ENCODE results near the gene FREM2.

Gene FREM2

DNA sequence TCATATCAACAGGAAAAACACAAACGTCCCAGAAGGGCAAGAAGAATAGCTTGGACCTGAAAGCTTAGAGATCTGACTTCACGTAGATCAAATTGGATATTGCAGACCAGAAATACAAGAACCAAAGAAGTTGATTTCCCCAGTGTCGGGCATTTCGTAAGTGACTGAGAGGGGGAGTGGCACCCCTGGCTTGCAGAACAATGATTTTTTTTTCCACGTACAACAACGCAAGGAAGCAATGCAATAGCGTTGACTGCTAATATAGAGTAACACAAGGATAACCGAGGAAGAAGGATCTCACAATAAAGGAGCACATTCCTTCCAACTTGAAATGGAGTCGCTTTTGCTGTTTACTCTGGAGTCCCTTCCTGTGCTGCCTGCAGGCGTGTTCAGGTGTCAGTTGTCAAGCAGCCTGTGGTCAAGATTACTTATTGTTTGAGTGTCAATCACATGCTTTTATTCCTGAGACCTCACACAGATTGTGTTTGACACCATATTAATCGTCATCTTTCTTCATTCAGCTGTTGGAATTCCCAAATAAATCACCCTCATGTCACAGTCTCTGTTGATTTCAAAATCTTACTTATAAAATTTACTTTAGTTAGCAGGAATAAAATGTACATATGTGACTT lies 139.4 kb downstream of the FREM2 start:
- DNase-seq (ENCODE audit: low spot score) = no peak

DNA sequence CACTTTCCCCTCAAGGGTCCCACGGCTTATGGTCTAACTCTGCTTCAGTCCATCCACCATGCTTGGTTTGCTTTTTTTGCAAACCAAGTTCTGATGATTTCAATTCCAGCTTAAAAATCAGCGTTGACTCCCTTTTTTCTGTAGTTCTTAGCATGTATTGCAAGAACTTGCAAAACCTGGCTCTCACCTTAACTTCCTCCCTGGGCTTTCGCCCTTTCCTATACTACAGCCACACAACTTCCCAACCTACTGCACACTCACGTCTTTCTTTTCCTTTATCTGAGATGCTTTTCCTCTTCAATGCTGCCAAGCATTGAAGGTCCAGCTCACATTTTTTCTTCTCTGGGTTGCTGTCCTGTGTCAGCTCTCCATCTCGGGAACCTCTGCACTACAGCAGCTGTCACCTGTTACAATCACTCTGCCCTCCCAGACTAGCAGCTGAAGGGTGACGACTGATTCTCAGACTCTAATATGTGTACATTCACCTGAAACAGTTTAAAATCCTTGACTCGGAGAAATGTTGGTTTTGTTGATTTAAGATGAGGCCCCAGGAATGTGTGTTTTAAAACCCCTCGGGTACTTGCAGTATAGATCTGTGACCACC lies 143.7 kb downstream of the FREM2 start:
- no peak for DNase-seq (ENCODE audit: low spot score)

DNA sequence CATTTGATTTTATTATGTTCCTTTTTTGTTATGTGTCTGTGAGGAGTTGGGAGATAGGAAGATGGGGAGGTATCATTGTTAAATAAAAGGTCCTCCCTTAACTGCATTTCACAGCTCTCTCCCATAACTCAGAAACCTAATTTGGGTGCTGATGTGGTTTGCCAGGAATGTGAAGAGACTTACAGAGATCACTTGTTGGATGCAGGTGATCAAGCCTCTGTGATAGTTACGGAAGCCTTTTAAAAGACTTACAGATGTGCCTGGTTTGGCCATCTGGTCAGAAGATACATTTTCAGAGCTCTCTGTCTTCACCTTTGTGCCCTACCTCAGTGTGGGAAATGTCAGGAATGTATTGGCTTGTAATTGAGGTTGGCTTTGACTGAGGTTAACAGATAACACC lies 157.7 kb downstream of the FREM2 start:
- DNase-seq (ENCODE audit: low spot score) = no peak

DNA sequence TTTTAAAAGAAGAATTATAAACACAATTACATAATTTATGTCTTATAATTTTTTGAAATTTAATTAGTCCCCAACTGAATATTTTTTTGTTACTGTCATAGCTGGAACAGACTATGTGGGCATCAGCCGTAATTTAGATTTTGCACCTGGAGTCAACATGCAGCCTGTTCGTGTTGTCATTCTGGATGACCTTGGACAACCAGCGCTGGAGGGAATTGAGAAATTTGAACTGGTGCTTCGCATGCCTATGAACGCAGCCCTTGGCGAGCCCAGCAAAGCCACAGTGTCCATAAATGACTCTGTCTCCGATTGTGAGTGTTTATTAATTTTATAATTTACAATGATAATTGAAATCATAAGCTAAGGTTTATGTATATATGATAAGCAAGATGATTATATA lies 161.5 kb downstream of the FREM2 start:
- DNase-seq (ENCODE audit: low spot score) = no peak

DNA sequence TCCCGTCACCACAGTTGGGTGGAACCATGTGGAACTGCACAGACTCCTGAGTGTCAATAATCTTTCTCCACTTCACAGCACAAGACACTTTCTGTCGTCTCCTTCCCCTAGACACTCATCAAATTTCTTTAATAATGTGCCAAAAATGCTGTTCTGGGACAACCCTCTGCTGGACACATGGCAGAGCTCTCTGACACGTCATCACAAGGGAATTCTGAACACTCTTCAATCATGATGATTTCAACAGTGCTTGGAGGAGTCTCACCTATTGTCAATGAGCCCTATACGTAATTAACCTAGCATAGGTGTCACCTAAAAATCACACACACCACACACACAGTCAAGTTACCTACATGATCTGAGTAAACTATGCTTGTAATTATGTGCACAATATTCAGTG lies 162.4 kb downstream of the FREM2 start:
- DNase-seq (ENCODE audit: low spot score) = no peak

DNA sequence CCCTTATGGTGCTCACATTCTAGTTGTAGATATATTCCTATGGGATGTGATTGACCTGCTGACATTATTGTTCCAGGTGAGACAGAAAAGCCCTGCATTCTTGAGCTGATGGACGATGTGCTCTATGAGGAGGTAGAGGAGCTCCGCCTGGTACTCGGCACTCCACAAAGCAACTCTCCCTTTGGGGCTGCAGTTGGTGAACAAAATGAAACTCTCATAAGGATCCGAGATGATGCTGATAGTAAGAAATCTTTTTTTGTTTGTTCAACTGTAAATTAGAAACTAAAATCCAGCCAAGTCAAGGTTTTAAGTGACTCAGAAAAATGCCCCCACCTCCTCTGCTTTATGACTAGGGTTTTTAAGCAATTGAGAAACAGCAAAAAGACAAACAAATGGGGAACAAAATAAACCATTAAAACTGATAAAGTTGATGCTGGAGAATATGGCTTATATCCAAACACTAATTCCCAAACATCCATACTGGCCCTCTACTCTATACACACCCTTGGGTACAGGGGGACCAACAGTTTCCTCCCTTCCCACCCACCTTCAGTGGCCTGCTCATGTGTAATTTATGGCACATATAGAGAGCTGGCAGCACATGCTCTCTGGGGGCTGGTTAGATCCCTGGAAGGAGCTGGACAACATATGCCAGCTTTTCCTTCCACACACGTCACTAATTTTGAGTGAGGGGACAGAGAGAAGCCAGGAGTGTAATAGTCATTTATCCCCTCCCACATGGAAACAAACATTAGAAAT lies 164.2 kb downstream of the FREM2 start:
- no peak for DNase-seq (ENCODE audit: low spot score)

DNA sequence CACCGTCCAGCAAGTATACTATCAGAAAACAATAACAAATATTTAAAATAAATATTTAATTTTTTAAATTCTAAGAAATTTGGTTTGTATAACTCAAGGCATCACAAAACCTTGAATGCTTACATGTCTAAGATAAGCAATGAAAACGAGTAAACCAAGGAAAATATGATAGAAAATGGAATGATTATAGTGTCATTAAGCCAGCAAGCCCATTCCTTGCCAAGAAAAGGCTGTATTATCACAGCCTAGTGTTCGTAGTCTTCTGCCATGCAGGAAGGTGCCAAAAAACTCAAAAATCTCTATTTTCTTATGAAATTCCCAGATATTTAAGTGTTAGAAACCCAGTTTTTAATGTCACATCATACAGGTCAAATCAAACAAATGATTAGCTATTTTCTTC lies 167.3 kb downstream of the FREM2 start:
- no peak for DNase-seq (ENCODE audit: low spot score)

DNA sequence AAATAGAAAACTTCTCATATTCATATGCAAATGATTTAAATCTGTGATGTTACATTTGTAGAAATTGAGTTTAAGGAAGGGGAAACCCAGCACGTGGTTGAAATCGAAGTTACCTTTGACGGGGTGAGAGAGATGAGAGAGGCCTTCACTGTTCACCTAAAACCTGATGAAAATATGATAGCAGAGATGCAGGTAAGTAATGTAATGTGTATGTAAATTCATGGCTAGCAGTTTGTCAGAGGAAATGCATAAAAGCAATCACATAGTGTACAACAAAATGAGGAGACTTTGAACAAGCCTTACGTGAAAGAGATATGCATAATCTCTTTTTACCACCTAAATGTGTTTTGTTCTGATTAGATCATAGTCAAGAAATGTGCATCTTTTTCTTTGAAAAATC lies 169.2 kb downstream of the FREM2 start:
- DNase-seq (ENCODE audit: low spot score) = no peak

DNA sequence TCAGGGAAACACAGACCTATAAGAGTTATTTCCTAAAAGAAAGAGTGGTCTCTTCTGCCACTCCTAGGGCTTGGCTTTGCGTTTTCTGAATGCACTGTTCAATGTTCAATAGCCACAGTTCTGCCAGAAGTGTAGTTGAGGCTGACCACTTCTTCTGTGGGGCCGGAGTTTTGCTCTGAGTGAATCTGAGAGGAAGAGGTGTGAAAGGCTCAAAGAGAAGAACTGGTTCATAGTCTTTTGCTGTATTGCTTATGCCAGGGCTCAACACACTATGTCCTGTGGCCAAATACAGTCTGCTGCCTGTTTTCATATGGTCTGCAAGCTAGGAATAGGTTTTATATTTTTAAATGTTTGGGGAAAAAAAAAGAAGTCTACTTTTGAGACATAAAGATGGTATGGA lies 175.6 kb downstream of the FREM2 start:
- no peak for DNase-seq (ENCODE audit: low spot score)

DNA sequence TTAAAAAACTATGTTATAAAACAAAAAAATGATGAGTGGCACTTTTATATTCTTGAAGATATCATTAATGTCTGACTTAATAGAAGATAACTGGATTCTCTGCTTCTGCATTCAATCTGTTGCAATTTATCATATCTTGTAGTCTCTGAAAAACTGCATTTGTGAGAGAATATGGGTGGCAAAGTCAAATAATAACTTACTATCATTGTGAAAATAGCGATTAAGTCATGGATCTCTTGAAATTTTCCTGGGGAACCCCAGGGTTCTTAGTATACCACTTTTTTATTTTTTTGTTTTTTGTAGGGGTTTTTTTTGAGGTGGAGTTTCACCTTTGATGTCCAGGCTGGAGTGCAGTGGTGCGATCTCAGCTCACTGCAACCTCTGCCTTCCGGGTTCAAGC lies 176.7 kb downstream of the FREM2 start:
- no peak for DNase-seq (ENCODE audit: low spot score)

DNA sequence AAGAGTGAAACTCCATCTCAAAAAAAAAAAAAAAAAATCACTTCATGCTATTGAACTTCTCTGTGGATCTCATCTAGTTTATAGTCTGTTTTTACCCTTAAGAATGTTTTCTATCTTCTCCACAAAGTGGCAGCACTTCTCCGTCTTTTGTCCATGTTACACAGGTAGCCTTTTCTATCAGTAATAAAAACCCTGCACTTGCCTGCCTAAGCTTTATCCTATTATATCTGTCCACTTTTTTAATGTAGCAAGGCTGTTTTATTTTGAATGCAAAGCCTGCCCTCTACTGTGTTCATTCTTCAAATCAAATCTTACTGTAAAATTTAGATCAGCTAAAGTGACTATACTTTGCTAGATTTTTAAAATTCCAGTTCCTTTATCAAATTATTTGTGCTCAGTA lies 179.8 kb downstream of the FREM2 start:
- no peak for DNase-seq (ENCODE audit: low spot score)

DNA sequence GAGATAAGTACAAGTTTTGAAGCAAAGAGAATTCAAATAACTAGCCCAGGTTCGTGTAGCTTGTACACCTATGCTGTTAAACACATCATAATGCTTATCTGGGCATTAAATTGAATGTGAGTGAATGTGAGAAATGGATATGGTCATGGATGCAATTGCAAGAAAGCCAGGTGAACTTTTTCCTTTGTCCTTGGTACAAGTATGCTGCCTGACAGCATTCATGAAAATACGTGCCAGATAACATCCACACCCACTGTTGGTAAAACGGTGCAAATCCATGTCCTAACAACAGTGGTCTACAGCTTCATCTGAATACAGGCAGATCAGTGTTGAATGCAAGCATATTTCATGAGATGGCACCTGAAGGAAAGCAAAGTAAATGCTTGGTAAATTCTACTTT lies 181.5 kb downstream of the FREM2 start:
- DNase-seq (ENCODE audit: low spot score) = no peak

DNA sequence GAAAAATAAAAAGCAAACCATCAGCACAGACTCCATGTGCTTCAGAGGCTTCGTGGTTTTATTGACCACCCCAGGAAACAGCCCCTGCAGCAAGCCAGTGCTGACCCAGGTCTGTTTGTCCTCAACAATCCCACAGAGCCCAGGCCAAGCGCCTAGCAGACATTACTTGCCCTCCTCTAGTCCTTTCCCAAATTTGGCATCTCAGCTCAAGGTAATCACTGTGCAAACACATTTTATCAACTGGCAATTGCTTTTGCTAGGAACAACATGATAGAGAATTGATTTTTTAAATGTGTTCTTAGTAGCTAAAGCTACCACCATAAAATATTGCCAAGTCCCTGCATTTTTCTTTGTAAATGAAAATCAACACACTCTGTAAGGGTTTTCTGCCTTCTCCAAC lies 182.0 kb downstream of the FREM2 start:
- no peak for DNase-seq (ENCODE audit: low spot score)

DNA sequence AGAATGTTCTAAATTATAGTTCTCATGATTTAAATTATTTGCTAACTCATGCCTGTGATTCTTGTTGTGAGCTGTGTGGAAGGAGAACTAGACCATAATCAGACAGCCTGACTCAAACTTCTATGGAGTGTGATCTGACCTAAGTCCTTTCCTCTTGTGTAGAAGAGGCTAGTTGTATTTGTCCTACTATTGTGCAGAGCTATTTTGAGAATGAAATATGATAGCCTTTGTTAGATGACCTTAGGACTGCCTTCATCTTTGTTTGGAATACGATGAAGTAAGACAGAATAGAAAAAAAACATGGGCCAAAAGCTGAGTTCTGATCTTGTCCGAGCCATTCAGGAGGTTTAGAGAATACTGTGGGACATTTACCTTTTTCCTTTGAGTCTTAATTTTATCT lies 184.4 kb downstream of the FREM2 start:
- no peak for DNase-seq (ENCODE audit: low spot score)

DNA sequence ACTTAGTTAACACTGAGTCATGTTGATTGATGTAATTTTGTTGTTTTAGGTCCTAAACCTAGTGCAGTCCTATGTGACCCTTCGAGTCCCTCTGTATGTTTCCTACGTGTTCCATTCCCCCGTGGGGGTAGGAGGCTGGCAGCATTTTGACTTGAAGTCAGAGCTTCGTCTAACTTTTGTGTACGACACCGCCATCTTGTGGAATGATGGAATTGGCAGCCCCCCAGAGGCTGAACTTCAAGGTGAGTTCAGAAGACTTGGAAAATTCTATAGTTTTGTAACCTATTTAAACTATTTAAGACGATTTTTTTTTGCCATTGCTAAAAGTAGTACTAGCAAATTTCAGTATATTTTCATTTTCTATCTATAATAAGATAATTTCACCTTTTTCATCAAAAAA lies 185.8 kb downstream of the FREM2 start:
- peak; percentile 34 for DNase-seq (ENCODE audit: low spot score)

DNA sequence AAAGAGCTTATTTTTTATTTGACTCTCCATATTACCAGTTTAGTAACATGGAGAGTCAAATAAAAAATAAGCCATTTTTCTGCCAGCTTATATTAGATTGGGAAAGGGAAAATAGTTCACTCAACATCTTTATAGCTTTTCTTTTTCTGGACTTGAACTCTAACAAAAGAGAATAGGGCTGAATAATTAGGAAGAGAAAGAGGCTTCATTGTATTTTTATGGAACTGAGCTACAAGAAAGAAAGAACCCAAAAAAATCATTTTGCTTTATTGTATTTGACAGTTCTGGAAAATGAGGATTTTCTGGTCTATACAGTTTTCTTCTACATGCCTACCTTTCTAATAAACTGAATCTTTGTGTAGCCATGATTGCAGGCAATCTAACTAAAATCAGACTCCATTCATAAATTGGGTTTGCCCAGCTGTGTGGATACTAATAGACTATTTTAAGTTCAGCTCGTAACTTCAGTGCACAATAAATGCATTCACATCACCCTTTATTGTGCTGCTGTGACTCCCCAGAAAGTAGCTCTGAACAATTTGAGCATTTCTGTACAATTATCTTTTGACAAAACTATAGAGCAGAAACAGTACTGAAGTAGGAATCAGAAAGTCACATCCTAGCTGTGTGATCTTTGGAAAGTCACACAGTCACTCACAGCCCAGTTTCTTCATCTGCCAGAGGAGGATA lies 188.5 kb downstream of the FREM2 start:
- DNase-seq (ENCODE audit: low spot score) = no peak

DNA sequence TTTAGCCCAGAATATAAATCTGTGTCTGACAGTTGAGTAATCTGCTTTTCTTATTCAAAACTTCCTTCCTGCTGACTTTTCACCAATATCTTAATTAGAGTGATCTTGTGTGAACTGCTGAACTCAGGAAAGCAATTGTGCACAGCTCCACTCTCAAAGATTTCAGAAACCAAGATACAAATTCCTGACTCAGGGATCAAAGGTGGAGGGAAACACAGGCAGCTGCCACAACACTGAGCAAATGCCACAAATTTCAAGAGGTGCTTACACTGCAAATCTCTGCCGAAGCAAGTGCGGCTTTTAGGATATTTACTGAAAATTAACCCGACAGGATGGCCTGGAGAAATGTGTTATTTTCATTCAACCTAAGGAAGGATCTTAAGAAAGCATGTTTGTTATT lies 192.4 kb downstream of the FREM2 start:
- DNase-seq (ENCODE audit: low spot score) = no peak

DNA sequence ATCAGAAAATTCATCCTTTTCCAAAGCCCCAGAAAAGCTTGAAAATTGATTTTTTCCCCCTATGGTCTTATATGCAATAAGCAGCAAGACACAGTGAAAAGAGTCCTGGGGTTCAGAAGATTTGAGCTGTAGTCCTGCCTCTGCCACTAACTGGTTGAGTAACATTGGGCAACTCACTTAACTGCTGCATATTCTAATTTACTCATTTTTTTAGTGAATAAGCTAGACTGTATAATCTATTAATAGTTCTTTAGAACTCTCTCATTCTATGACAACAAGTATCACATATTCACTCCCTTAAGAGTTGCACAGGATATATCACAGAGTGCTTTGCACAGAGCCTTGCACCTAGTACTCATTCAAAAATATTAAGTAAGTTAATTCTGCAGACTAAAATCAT lies 192.9 kb downstream of the FREM2 start:
- no peak for DNase-seq (ENCODE audit: low spot score)

DNA sequence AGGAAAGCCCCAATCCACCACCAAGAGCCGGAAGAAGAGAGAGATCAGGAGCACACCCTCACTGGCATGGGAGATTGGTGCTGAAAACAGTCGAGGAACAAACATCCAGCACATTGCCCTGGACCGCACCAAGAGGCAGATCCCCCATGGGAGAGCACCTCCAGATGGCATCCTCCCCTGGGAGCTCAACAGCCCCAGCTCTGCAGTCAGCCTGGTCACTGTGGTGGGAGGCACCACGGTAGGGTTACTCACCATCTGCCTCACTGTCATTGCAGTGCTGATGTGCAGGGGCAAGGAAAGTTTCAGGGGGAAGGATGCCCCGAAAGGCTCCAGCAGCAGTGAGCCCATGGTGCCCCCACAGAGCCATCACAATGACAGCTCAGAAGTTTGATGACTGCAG lies 193.5 kb downstream of the FREM2 start:
- no peak for DNase-seq (ENCODE audit: low spot score)

DNA sequence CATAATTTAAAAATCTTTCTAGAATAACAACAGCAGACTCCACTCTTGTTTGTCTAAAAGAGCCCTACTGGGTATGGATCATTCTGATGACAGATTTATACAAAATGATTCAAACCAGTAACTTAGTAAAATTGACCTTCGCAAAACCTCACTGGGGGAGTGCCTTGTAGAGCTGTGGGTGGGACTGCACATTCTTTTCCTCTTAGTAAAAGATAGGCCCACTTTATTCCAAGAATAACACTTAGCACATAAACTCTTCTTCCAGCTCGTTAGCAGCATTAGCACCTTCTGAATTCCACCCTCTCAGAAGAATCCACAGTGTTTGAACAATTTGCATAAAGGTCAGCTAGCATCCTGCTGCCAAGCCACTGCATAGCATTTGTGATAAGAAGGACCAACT lies 196.9 kb downstream of the FREM2 start:
- no peak for DNase-seq (ENCODE audit: low spot score)

DNA sequence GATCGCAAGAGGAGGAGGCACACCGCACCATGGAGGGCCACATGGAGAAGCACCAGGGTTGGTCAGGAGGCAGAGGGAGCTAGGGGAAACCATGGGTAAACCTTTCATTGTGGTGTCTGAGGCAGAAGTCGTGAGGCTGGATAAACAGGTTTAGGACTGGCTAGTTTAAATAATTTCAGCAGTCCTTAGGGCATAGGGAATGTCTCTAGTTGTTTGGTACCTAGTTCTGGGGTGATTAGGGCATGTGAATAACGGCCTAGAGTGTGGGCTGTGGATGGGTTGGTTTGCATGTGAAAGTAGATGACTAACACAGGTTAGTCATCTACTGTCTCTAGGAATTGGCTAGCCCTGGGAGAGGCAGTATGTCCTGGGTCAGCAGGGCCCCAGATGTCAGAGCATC lies 201.4 kb downstream of the FREM2 start:
- no peak for DNase-seq (ENCODE audit: low spot score)

DNA sequence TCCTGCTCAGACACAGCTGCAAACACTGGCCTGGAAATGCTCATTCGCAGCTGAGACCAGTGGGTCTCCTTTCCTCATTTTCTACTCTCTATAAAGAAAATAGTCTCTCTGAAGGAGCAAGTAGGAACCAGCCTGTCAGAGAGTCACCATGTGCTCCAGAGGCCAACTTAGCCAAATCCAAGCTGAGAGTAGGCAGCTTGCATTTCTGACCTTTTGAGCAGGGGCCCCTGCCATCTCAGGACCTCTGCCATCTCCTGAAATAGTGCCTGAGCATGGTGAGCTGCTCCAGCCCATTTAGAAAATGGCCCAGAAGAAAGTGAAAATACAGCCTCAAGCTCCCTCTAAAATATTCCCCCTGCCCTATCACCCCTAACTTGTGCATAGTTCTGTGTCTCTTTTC lies 208.2 kb downstream of the FREM2 start:
- no peak for DNase-seq (ENCODE audit: low spot score)

DNA sequence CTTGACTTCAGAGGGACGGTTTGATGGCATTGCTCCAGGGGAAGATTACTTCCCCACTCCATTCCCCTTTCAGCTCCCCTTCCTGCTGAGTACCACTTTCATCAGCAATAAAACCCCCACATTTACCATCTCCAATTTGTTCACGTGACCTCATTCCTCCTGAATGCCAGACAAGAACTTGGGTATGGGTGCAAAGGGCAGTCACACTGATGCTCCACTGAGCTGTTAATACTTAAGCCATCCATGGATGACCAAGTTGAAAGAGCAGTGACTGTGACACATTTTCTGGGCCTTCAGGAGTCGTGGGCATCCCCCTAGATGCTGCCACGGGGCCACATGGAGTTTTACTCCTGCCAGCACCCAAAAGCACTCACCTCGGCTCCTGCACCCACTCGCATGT lies 210.6 kb downstream of the FREM2 start:
- DNase-seq (ENCODE audit: low spot score) = no peak

Measured in HuH-7 (cell line).